Body of pancreas (tissue), 4 donors: Measurements from ENCODE around the gene SAMHD1.

ENCODE experiments used
- CTCF ChIP-seq, 7 experiments: fragments of 450-650 bp in 4 of 7; fragments of 200-600 bp in 3 of 7; sonication (generic) in 3 of 7; IDR thresholded peaks; one replicate each; pipeline ENCODE4 v1.5.1; 2016 to 2019; ENCODE audit warnings: antibody characterized with exemption in 7 of 7
- POLR2A ChIP-seq, 3 donors: fragments of 450-650 bp; IDR thresholded peaks; one replicate each; pipeline ENCODE4 v1.6.1; 2016; ENCODE audit warnings: antibody characterized with exemption in 3 of 3, mild to moderate bottlenecking in 2 of 3

GRCh38 chr20:36929691-36930090 is 21.8 kb downstream of the SAMHD1 start:
- no peak for TF ChIP-seq POLR2A (IDR thresholded peaks at IDR 0.05)
- TF ChIP-seq CTCF (IDR thresholded peaks at IDR 0.05): no peak
